Measurements from ENCODE around the gene TGFA.

DNA sequence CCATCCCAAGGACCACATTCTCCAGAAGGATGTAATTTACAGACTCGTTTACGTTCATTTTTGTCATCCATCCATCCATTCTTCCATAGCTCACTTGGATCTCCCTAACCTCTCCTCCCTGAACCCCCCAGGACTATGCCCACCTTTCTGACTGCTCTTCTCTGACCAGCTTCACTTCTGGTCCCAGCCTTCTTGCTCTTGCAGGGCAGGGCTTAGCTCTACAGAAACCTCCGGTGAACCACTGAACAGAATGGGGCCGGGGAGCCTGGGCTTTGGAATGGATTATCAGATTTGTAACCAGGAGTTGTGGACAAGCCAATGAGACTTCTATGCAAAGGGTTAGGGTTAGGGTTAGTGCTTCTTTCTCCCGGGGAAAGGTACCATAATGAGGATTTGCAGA lies 95.0 kb downstream of the TGFA start:
- TF ChIP-seq CTCF (IDR thresholded peaks at IDR 0.05; ENCODE audit: low read length) (no peak), EZH2 (IDR thresholded peaks at IDR 0.05; ENCODE audit: borderline replicate concordance, low read length) (no peak)

Measured in OCI-LY1 (cell line).